MG63 (cell line): ENCODE measurements around the gene DHRS12. TPM values are rescaled to one million over a fixed set of nuclear protein-coding genes. Genes with fewer than 3 reads are reported as not detected.

Experiments used
- DNase-seq: peaks from one replicate; pipeline ENCODE4 v3.0.0-alpha.2; 2020
- H3K27me3 ChIP-seq: fragments of 250-450 bp; sonication (Bioruptor Pico); 2 replicates; pipeline ENCODE4 v1.5.1; 2020; ENCODE audit warnings: mild to moderate bottlenecking, moderate library complexity
- H3K36me3 ChIP-seq: fragments of 250-450 bp; sonication (Bioruptor Pico); 2 replicates; pipeline ENCODE4 v1.5.1; 2020; ENCODE audit warnings: mild to moderate bottlenecking, moderate library complexity
- H3K4me3 ChIP-seq: fragments of 250-450 bp; sonication (Bioruptor Pico); 2 replicates; pipeline ENCODE4 v1.5.1; 2020; ENCODE audit warnings: mild to moderate bottlenecking, moderate library complexity
- H3K9me3 ChIP-seq: fragments of 250-450 bp; sonication (Bioruptor Pico); 2 replicates; pipeline ENCODE4 v1.5.1; 2020; ENCODE audit warnings: mild to moderate bottlenecking, moderate library complexity
- total RNA-seq: library from RNA; depleted of rRNA; stranded (reverse); fragments of >200 nt; shearing (Covaris generic); gene quantifications from 2 replicates; pipeline ENCODE4 v1.2.3, GENCODE V29; 2014; ENCODE audit warnings: low replicate concordance; rRNA removed

DHRS12 gene
- total RNA-seq, 1 experiment from 2014 or later: 5.1 TPM

- H3K36me3 ChIP-seq: peaks cover 4% of the 10 kb centered on the region; the same call in 1 of the 2 replicates
- DNase-seq: no peak
- H3K4me3 ChIP-seq: no peak overlapping the region
- H3K9me3 ChIP-seq: no peaks in the 10 kb centered on the region
- no peaks in the 10 kb centered on the region for H3K27me3 ChIP-seq
These were observed 70.3 kb downstream of the DHRS12 start for GRCh38 chr13:51733374-51734298.

- H3K36me3 ChIP-seq: peaks cover 4% of the 10 kb centered on the region
- H3K4me3 ChIP-seq: no peak overlapping the region
- DNase-seq: no peak
- H3K27me3 ChIP-seq: no peaks in the 10 kb centered on the region
- no peaks in the 10 kb centered on the region for H3K9me3 ChIP-seq
These were observed 72.2 kb downstream of the DHRS12 start for GRCh38 chr13:51731759-51732158.

DNA sequence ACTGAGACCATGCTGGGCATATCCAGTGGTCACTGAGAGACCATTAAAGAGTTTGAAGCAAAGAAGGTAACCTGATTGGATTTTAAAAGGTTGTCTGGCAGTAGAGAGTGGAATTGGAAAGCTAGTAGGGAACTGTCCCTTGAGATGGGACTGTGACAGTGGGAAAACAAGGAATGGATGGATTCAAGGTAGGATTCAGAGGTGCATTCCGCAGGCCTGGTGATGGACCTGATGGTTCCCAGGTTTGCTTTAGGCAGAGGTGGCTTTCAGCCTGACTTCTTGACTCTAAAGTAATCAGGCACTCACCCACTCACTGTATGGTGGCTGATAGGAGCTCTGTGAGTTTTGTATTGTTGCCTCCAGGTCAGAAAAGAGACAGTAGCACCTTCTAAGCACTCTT is 73.0 kb downstream of the DHRS12 start:
- H3K9me3 ChIP-seq: no peaks in the 10 kb centered on the region
- H3K4me3 ChIP-seq: no peak overlapping the region
- DNase-seq: no peak
- no peaks in the 10 kb centered on the region for H3K27me3 ChIP-seq
- H3K36me3 ChIP-seq: peaks cover 1% of the 10 kb centered on the region

GRCh38 chr13:51729866-51730553 is 74.0 kb downstream of the DHRS12 start:
- Histone ChIP-seq H3K27me3 (no peaks in the 10 kb centered on the region), H3K4me3 (no peak overlapping the region), H3K36me3 (no peaks in the 10 kb centered on the region; the same call in 1 of the 2 replicates), H3K9me3 (no peaks in the 10 kb centered on the region)
- peak; percentile 62 for DNase-seq

DNA sequence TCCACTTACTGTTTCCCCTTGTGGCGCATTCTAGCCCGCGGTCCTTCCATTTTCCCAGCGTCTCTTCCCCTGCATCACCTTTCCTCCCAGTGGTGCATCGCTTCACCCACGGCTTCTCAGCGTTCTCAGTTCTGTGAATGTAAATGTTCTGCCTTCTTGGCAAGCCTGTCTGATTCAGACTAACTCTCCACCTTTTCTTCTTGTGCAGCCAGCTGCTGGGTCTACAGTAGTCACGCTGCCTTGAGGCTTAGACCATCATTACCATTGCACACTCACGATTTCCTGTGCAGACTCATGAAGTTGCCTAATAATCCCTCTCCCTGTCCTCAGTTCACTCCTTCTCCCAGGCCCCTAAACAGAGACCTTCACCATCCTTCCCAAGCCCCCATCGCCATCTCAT is 75.0 kb downstream of the DHRS12 start:
- H3K9me3 ChIP-seq: no peaks in the 10 kb centered on the region
- H3K27me3 ChIP-seq: no peaks in the 10 kb centered on the region
- H3K4me3 ChIP-seq: no peak overlapping the region
- H3K36me3 ChIP-seq: no peaks in the 10 kb centered on the region; the same call in 1 of the 2 replicates
- DNase-seq: peak; percentile 17

DNA sequence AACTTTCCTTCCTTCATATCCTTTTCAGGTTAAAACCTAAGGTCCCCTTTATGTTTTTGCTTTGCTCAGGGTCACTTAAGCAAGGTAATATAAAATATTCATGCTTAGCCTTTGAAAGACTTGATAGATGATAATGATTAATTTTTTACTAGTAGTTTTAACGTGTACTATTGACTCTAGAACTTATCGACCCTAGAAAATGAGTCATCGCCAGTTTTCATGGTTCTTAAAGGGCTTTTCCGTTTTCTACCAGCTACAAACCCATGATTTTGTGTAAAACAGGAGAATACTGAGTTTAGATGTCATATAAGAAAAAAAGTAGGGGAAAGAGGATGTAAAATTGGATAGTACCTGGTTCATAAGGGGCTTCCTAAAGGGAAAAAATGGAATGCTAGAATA is 75.7 kb downstream of the DHRS12 start:
- no peak for DNase-seq
- Histone ChIP-seq H3K4me3 (no peak overlapping the region), H3K9me3 (no peaks in the 10 kb centered on the region), H3K36me3 (no peaks in the 10 kb centered on the region; the same call in 1 of the 2 replicates), H3K27me3 (no peaks in the 10 kb centered on the region)

GRCh38 chr13:51727634-51728274 is 76.2 kb downstream of the DHRS12 start:
- H3K27me3 ChIP-seq: no peaks in the 10 kb centered on the region
- DNase-seq: no peak
- no peaks in the 10 kb centered on the region for H3K9me3 ChIP-seq
- no peak overlapping the region for H3K4me3 ChIP-seq
- no peaks in the 10 kb centered on the region; the same call in 1 of the 2 replicates for H3K36me3 ChIP-seq

DNA sequence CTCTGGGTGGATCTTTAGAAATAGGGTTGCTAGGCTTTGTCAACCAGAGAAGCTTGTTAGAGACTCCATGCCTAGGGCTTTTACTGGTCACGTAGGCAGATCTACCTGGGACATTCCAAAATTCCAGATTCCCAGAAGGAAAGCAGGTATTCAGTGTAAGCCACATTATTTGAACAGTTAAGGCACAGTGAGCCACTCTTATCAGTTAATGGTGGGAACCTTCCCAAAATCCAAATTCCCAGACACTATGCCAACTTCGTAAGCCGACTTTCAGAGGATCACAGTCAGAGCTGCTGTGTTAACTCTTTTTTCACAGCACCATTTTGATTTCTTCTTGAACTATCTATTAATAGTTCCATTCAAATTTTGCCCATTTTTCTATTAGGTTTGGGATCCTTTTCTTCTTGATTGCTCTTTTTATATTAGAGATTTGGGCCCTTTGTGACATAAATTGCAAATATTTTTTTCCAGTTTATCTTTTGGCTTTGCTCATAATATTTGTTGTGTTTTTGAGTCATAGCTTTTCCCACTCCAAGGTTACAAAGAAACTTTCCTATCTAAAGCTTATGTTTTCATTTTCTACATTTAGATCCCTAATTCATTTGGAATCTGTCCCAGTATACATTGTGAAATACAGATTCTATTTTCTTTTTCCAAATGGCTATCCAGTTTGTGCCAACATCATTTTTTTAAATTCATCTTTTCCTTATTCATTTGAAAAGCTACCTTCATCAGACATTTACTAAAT is 77.3 kb downstream of the DHRS12 start:
- no peaks in the 10 kb centered on the region; the same call in 1 of the 2 replicates for H3K36me3 ChIP-seq
- H3K9me3 ChIP-seq: no peaks in the 10 kb centered on the region
- no peak overlapping the region for H3K4me3 ChIP-seq
- no peak for DNase-seq
- H3K27me3 ChIP-seq: no peaks in the 10 kb centered on the region

- no peaks in the 10 kb centered on the region for H3K9me3 ChIP-seq
- DNase-seq: no peak
- no peaks in the 10 kb centered on the region for H3K27me3 ChIP-seq
- H3K36me3 ChIP-seq: no peaks in the 10 kb centered on the region; the same call in 1 of the 2 replicates
- H3K4me3 ChIP-seq: no peak overlapping the region
These were observed 79.2 kb downstream of the DHRS12 start for GRCh38 chr13:51724721-51725120.

GRCh38 chr13:51723529-51723928 is 80.4 kb downstream of the DHRS12 start:
- Histone ChIP-seq H3K36me3 (no peaks in the 10 kb centered on the region; the same call in 1 of the 2 replicates), H3K27me3 (no peaks in the 10 kb centered on the region), H3K4me3 (no peak overlapping the region), H3K9me3 (no peaks in the 10 kb centered on the region)
- no peak for DNase-seq

DNA sequence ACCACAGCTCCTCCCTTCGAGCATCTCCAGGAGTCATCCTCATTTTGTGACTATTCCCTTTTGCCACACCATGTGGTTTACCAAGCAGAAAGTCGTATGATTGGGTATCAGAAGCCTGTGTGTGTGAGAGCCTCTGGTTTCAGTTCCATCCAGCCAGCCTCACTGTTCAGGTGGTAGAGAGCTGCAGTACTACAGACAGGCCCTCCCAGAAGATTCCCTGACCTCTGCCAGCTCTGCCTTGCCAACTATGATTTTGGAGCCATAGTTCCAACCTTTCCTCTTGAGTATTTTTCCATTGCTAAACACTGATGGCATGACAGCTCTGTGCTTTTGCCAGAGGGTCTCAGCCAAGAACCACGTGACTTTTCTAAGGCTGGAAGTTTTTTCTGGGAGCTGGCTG is 82.5 kb downstream of the DHRS12 start:
- H3K27me3 ChIP-seq: no peaks in the 10 kb centered on the region
- no peak overlapping the region for H3K4me3 ChIP-seq
- no peaks in the 10 kb centered on the region for H3K9me3 ChIP-seq
- H3K36me3 ChIP-seq: no peaks in the 10 kb centered on the region
- peak; percentile 28 for DNase-seq

DNA sequence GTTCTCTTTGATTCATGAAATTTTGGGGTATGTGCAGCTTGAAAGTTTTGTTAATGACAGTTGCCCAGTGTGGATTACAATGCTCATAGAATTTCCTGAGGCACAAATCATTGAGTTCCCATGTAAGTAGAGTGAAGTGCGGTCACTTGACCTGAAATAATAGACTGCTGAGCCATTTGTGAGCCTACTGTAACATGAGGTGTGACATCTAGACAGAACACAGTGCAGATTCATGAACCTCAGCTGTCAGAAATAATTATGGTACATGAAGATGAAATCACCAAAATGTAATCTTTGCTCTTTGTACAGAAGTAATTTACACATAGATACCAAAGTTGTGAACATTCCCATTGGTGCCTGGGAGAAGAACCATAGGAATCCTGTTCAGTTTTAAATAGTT is 84.6 kb downstream of the DHRS12 start:
- Histone ChIP-seq H3K9me3 (no peaks in the 10 kb centered on the region), H3K4me3 (no peak overlapping the region), H3K27me3 (no peaks in the 10 kb centered on the region), H3K36me3 (no peaks in the 10 kb centered on the region)
- no peak for DNase-seq

Other genes with a start within 250 kb of the DHRS12 start
- 0.91 and 1.8 TPM in 2 replicates for gene WDFY2, start 219.7 kb downstream of the DHRS12 start, total RNA-seq
- not detected in 2 replicates for gene TMEM272, start 41.0 kb upstream of the DHRS12 start, total RNA-seq
- not detected in 2 replicates for gene CCDC70, start 57.8 kb upstream of the DHRS12 start, total RNA-seq
- 1.9 and 6.9 TPM in 2 replicates for gene ATP7B, start 207.3 kb upstream of the DHRS12 start, total RNA-seq
- 9.6 and 16.1 TPM in 2 replicates for gene ALG11, start 208.2 kb upstream of the DHRS12 start, total RNA-seq
- 7.7 and 11.2 TPM in 2 replicates for gene UTP14C, start 220.5 kb upstream of the DHRS12 start, total RNA-seq